ENCODE results near the gene C14orf119.

C14orf119 gene

DNA sequence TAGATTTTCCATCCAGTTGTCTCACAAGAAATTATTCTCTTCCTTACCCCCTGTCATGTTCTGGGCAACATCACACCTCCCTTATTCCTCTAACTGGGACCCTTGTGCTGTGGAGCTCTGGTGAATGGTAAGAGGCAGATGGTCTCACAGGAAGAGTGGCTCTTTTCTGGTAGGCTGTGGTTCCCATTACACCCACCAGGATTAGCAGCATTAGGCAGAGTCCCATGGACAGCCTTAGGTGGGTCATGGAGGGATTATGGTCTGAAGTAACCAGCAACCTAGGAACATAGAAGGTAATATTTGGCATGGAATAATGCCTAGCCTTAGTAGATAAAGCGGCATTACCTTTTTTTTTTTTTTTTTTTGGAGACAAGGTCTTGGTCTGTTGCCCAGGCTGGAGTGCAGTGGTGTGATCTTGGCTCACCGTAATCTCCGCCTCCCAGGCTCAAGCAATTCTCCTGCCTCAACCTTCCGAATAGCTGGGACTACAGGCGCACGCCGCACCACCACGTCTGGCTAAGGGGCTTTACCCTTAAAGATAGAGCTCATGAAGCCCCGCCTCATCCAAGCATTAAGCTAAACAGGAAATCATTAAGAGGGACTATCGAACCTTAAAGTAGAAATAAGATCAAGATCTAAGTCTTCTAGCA lies 4.0 kb downstream of the C14orf119 start:
- Histone ChIP-seq H2AFZ (ENCODE audit: low read length) (no peak overlapping the region), H3K9me3 (ENCODE audit: low read length) (no peaks in the 10 kb centered on the region), H3K27me3 (ENCODE audit: insufficient read depth, low read length) (no peaks in the 10 kb centered on the region), H3K79me2 (ENCODE audit: insufficient read depth, low read length) (peaks cover 6% of the 10 kb centered on the region), H3K36me3 (ENCODE audit: insufficient read depth, low read length) (peaks cover 29% of the 10 kb centered on the region), H4K20me1 (ENCODE audit: insufficient read depth, low read length) (no peaks in the 10 kb centered on the region), H3K4me2 (ENCODE audit: low read length) (no peak overlapping the region), H3K27ac (ENCODE audit: low read depth, low read length, poor library complexity, severe bottlenecking) (no peak overlapping the region), H3K9ac (ENCODE audit: low read length) (no peak overlapping the region), H3K4me3 (ENCODE audit: low read depth, low read length, poor library complexity, severe bottlenecking) (no peak overlapping the region), H3K4me1 (ENCODE audit: insufficient read depth, low read length, severe bottlenecking) (peaks cover 12% of the 10 kb centered on the region), H3K9me2 (ENCODE audit: low read depth, low read length) (no peaks in the 10 kb centered on the region), H3F3A (ENCODE audit: insufficient read depth, low read length) (no peaks in the 10 kb centered on the region)
- TF ChIP-seq, protein P1, sequence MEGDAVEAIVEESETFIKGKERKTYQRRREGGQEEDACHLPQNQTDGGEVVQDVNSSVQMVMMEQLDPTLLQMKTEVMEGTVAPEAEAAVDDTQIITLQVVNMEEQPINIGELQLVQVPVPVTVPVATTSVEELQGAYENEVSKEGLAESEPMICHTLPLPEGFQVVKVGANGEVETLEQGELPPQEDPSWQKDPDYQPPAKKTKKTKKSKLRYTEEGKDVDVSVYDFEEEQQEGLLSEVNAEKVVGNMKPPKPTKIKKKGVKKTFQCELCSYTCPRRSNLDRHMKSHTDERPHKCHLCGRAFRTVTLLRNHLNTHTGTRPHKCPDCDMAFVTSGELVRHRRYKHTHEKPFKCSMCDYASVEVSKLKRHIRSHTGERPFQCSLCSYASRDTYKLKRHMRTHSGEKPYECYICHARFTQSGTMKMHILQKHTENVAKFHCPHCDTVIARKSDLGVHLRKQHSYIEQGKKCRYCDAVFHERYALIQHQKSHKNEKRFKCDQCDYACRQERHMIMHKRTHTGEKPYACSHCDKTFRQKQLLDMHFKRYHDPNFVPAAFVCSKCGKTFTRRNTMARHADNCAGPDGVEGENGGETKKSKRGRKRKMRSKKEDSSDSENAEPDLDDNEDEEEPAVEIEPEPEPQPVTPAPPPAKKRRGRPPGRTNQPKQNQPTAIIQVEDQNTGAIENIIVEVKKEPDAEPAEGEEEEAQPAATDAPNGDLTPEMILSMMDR (IDR thresholded peaks at IDR 0.05; ENCODE audit: low read length), result no peak
- no peak for TF ChIP-seq EZH2 (IDR thresholded peaks at IDR 0.05; ENCODE audit: borderline replicate concordance, low read length)

DNA sequence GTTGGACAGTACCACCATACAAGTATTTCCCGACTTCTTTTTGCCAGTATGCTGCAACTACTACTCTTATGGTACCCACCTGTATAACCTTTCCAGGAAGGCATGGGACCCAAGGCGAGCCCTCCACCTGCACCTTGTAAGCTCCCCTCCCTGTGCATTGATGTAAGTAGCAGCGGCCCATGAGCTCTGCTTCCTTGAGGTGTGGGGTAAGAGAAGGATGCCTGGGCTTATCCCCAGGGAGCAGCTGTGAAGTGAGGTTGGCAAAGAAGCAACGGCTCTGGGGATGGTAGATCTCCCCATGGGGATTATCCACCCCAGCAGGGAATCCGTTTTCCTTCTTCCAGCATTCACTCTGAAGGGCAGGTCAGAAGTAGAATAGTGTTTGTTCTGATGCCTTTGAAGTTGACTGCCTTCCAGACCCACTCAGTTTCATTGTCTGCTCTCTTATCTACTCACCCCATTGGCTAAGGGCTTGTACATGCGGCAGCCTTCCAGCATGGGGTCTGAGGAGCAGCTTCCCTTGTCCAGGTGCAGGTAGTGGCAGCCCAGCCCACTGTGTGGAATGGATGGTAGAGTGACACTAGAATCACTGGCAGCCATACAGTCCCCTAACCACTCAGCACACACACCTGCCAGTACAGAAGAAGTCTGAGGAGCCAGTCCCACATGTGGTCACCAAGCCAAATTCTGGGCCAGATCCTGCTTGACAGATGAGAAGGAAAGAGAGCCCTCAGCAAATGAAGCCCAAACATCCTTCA lies 6.1 kb downstream of the C14orf119 start:
- Histone ChIP-seq H3K4me1 (ENCODE audit: insufficient read depth, low read length, severe bottlenecking) (peaks cover 5% of the 10 kb centered on the region), H4K20me1 (ENCODE audit: insufficient read depth, low read length) (no peaks in the 10 kb centered on the region), H3K4me3 (ENCODE audit: low read depth, low read length, poor library complexity, severe bottlenecking) (no peak overlapping the region), H3K79me2 (ENCODE audit: insufficient read depth, low read length) (no peaks in the 10 kb centered on the region), H3K36me3 (ENCODE audit: insufficient read depth, low read length) (peaks cover 29% of the 10 kb centered on the region), H3K9ac (ENCODE audit: low read length) (no peak overlapping the region), H3K9me2 (ENCODE audit: low read depth, low read length) (no peaks in the 10 kb centered on the region), H3K4me2 (ENCODE audit: low read length) (no peak overlapping the region), H3F3A (ENCODE audit: insufficient read depth, low read length) (no peaks in the 10 kb centered on the region), H3K27ac (ENCODE audit: low read depth, low read length, poor library complexity, severe bottlenecking) (no peak overlapping the region), H3K27me3 (ENCODE audit: insufficient read depth, low read length) (no peaks in the 10 kb centered on the region), H3K9me3 (ENCODE audit: low read length) (no peaks in the 10 kb centered on the region), H2AFZ (ENCODE audit: low read length) (no peak overlapping the region)
- TF ChIP-seq, protein P1 (IDR thresholded peaks at IDR 0.05; ENCODE audit: low read length), result no peak
- TF ChIP-seq EZH2 (IDR thresholded peaks at IDR 0.05; ENCODE audit: borderline replicate concordance, low read length), result no peak

DNA sequence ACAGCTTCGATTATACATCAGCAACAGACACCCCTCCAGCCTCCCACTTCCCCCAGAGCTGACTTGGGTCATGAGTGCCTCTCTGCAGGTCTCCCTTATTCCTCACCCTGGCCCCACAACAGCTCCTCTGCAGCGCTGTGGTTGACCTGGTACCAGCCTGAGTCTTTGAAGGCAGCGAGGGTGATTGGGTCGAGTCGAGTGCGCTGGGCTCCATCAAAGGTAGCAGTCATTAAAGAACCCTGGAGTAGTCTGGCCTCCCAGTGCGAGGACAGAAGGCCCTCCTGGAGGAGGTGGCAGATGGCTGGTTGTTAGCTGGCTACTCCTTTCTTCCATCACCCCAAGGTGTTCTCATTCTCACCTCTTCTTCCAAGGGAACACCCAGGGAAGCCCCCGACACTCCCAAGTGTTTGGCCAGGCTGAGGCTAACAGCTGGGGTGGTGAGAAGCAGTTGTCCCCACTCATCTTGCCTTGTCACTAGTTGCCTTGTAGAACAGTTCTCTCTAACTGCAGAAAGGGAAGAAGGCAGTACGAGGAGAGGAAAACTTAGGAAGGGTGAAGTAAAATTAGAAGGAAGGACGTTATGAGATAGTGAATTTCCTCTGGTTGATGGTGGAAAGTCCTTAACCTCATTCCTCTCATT lies 6.8 kb downstream of the C14orf119 start:
- H2AFZ ChIP-seq (ENCODE audit: low read length), result no peak overlapping the region
- no peak overlapping the region for H3K4me2 ChIP-seq (ENCODE audit: low read length)
- H3K27me3 ChIP-seq (ENCODE audit: insufficient read depth, low read length), result no peaks in the 10 kb centered on the region
- H3K9me2 ChIP-seq (ENCODE audit: low read depth, low read length), result no peaks in the 10 kb centered on the region
- H4K20me1 ChIP-seq (ENCODE audit: insufficient read depth, low read length), result no peaks in the 10 kb centered on the region
- H3K4me3 ChIP-seq (ENCODE audit: low read depth, low read length, poor library complexity, severe bottlenecking), result no peak overlapping the region
- H3F3A ChIP-seq (ENCODE audit: insufficient read depth, low read length), result no peaks in the 10 kb centered on the region
- H3K79me2 ChIP-seq (ENCODE audit: insufficient read depth, low read length), result no peaks in the 10 kb centered on the region
- H3K9ac ChIP-seq (ENCODE audit: low read length), result no peak overlapping the region
- H3K4me1 ChIP-seq (ENCODE audit: insufficient read depth, low read length, severe bottlenecking), result no peaks in the 10 kb centered on the region
- H3K9me3 ChIP-seq (ENCODE audit: low read length), result no peaks in the 10 kb centered on the region
- H3K36me3 ChIP-seq (ENCODE audit: insufficient read depth, low read length), result peaks cover 24% of the 10 kb centered on the region
- TF ChIP-seq EZH2 (IDR thresholded peaks at IDR 0.05; ENCODE audit: borderline replicate concordance, low read length), result no peak
- TF ChIP-seq, protein P1 (IDR thresholded peaks at IDR 0.05; ENCODE audit: low read length), result no peak
- H3K27ac ChIP-seq (ENCODE audit: low read depth, low read length, poor library complexity, severe bottlenecking), result no peak overlapping the region
